NCI-H774 (cell line): Measurements from ENCODE around the gene PDZD2.
"Not testable (repeated sequence)": the region's sequence is repeated elsewhere in the genome, so short reads cannot be mapped to it uniquely, and the experiment has no call there.

Experiments
- DNase-seq: peaks from one replicate; lab custom pipeline; 2025; lab: John Stamatoyannopoulos, UW

PDZD2 gene

GRCh38 chr5:31769530-31769929 is 130.6 kb downstream of the PDZD2 start:
- no peak for DNase-seq

- DNase-seq = no peak
These were observed 131.3 kb downstream of the PDZD2 start for GRCh38 chr5:31770132-31770720.

- DNase-seq = no peak
These were observed 132.1 kb downstream of the PDZD2 start for GRCh38 chr5:31770998-31771397.

GRCh38 chr5:31771500-31771899 is 132.6 kb downstream of the PDZD2 start:
- DNase-seq = no peak

- not testable (repeated sequence) for DNase-seq
These were observed 137.4 kb downstream of the PDZD2 start for GRCh38 chr5:31776294-31776693.

- DNase-seq = no peak
These were observed 138.2 kb downstream of the PDZD2 start for GRCh38 chr5:31776976-31777651.

GRCh38 chr5:31781772-31782171 is 142.8 kb downstream of the PDZD2 start:
- no peak for DNase-seq

GRCh38 chr5:31783086-31783645 is 144.2 kb downstream of the PDZD2 start:
- no peak for DNase-seq

- no peak for DNase-seq
These were observed 144.8 kb downstream of the PDZD2 start for GRCh38 chr5:31783731-31784130.

- no peak for DNase-seq
These were observed 147.2 kb downstream of the PDZD2 start for GRCh38 chr5:31786090-31786631.

GRCh38 chr5:31794009-31794408 is 155.1 kb downstream of the PDZD2 start:
- no peak for DNase-seq

GRCh38 chr5:31798168-31798567 is 159.2 kb downstream of the PDZD2 start:
- no peak for DNase-seq

GRCh38 chr5:31800351-31800750 is 161.4 kb downstream of the PDZD2 start:
- no peak for DNase-seq

GRCh38 chr5:31805785-31806400 is 167.0 kb downstream of the PDZD2 start:
- no peak for DNase-seq

GRCh38 chr5:31806561-31806960 is 167.6 kb downstream of the PDZD2 start:
- DNase-seq = no peak

GRCh38 chr5:31807789-31808540 is 169.0 kb downstream of the PDZD2 start:
- DNase-seq = no peak

- DNase-seq = peak; percentile 40
These were observed 170.3 kb downstream of the PDZD2 start for GRCh38 chr5:31809050-31809870.

- DNase-seq = no peak
These were observed 172.3 kb downstream of the PDZD2 start for GRCh38 chr5:31811210-31811609.

GRCh38 chr5:31815376-31815775 is 176.4 kb downstream of the PDZD2 start:
- DNase-seq = no peak

GRCh38 chr5:31819926-31820516 is 181.1 kb downstream of the PDZD2 start:
- no peak for DNase-seq

- DNase-seq = no peak
These were observed 184.5 kb downstream of the PDZD2 start for GRCh38 chr5:31823472-31823871.
